Astrocyte of the cerebellum (primary cell): ENCODE measurements around the gene CAV3.

Experiments used
- DNase-seq: peaks from one replicate; pipeline ENCODE4 v3.0.0-alpha.2; 2011; ENCODE audit warnings: low read depth
- H3K4me3 ChIP-seq: 2 replicates; pipeline ENCODE4 v1.5.1; 2011; ENCODE audit warnings: mild to moderate bottlenecking, low read depth, low read length, moderate library complexity
- in situ Hi-C: cut with HindIII; loops from 2 replicates; pipeline ENCODE4 v1.10.0; 2017; ENCODE audit warnings: low sequenced_read_pairs
- TF ChIP-seq, protein P1 (sequence below): IDR thresholded peaks from 2 replicates; pipeline ENCODE4 v1.5.1; 2012; ENCODE audit warnings: low read length, low read depth, moderate library complexity, mild to moderate bottlenecking; ENCODE audit errors: missing control alignments

CAV3 gene

DNA sequence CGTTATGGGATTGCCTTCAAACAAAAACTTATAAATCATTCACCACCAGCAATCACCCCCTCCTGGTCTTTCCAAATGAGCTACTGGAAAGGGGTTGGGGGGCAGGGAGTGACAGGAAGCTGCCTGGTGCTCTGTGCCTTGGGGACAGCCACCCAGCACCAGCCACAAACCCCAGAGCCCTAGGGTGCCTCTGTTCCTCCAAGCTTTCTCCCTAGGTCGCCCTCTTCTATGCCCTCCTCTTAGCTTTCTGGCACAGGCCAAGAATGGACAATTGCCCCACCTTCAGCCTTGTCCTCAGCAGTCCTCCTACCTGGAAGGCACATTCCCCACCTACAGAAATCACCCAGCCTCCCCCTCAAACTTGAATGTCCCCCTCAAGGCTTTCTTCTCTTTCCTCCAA, 32.5 kb downstream of the CAV3 start:
- TF ChIP-seq, protein P1, sequence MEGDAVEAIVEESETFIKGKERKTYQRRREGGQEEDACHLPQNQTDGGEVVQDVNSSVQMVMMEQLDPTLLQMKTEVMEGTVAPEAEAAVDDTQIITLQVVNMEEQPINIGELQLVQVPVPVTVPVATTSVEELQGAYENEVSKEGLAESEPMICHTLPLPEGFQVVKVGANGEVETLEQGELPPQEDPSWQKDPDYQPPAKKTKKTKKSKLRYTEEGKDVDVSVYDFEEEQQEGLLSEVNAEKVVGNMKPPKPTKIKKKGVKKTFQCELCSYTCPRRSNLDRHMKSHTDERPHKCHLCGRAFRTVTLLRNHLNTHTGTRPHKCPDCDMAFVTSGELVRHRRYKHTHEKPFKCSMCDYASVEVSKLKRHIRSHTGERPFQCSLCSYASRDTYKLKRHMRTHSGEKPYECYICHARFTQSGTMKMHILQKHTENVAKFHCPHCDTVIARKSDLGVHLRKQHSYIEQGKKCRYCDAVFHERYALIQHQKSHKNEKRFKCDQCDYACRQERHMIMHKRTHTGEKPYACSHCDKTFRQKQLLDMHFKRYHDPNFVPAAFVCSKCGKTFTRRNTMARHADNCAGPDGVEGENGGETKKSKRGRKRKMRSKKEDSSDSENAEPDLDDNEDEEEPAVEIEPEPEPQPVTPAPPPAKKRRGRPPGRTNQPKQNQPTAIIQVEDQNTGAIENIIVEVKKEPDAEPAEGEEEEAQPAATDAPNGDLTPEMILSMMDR = no peak
- no peak for DNase-seq
- peak overlapping the region; percentile 4 for H3K4me3 ChIP-seq
- in situ Hi-C loops = no loop called here

DNA sequence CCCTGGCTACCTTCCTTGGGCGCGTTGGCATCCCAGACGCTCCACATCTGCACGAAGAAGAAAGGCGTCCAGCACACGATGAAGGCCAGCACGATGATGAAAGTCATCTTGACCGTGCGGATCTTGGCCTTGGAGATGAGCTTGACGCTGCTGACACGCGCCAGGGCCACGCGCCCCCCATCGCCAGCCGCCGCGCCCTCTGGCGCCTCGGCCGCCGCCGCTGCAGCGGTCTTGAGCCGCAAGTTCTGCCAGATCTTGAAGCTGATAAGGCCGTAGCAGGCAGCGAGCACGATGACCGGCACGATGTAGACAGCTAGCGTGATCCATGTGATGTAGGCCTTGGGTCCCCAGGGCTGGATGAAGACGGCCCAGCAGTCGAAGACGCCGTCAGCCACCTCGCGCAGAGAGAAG, 33.7 kb downstream of the CAV3 start:
- peak overlapping the region; percentile 57 for H3K4me3 ChIP-seq
- in situ Hi-C loops = no loop called here
- TF ChIP-seq, protein P1 = no peak
- no peak for DNase-seq

DNA sequence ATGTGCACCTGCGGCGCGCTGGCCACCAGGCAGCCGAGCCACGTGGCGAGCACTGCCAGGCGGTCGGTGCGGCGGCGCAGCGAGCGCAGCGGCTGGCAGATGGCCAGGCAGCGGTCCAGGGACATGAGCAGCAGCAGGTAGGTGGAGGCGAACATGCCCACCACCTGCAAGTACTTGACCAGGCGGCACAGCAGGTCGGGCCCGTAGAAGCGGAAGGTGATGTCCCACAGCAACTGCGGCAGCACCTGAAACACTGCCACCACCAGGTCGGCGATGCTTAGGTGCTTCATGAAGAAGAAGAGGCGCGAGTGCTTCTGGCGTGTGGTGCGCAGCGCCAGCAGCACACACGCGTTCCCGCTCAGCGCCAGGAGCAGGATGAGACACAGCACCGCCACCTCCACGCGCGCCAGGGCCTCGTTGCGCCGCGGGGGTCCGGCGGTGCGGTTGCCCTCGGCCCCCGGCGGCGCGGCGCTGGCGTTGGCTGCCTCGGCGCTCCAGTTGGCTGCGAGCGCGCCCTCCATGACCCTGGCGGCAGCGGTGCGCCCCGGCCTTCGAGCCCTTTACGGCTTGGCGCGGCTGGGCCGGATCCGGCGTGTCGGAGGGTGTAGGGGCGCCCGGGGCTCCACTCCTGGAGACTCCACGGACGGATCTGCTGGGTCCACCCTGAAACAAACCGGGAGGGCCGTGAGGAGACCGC, 34.2 kb downstream of the CAV3 start:
- peak overlapping the region; percentile 57 for H3K4me3 ChIP-seq
- no peak for DNase-seq
- TF ChIP-seq, protein P1 = peak; percentile 22
- in situ Hi-C loops = no loop called here

DNA sequence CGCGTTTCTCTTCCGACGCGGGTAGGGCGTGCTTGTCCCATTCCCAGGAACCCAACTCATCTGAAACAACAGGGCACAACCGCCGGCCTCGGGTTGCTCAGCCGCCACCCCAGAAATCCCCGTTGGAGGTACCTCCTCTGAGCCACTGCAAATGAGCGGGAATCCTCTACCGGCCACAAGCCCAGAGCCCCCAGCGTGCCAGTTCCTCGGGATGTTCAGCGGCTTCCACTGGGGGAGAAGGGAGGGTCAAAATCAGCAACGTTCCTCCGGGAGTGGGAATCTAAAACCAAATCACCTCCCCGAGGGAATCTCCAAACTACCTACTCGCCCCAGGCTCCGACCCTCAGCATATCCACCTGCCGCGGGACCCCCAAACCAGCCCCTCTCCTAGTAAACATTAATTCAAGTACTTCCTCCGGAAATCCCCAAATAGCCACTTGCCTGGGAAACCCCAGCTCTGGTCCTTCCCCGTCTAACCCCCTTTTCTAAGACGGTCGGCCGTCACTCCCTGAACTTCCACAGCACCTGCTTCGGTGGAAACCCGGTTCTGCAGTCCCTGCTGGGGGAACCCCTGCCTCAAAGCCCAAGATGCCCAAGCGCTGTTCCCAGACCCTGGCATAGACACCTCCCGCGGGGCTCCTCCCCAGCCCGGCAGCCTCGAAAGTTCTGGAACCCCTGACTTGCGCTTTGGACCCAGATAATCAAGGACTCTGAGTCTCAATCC, 34.9 kb downstream of the CAV3 start:
- peak overlapping the region; percentile 57 for H3K4me3 ChIP-seq
- DNase-seq = no peak
- in situ Hi-C loops = no loop called here
- TF ChIP-seq, protein P1 = no peak

DNA sequence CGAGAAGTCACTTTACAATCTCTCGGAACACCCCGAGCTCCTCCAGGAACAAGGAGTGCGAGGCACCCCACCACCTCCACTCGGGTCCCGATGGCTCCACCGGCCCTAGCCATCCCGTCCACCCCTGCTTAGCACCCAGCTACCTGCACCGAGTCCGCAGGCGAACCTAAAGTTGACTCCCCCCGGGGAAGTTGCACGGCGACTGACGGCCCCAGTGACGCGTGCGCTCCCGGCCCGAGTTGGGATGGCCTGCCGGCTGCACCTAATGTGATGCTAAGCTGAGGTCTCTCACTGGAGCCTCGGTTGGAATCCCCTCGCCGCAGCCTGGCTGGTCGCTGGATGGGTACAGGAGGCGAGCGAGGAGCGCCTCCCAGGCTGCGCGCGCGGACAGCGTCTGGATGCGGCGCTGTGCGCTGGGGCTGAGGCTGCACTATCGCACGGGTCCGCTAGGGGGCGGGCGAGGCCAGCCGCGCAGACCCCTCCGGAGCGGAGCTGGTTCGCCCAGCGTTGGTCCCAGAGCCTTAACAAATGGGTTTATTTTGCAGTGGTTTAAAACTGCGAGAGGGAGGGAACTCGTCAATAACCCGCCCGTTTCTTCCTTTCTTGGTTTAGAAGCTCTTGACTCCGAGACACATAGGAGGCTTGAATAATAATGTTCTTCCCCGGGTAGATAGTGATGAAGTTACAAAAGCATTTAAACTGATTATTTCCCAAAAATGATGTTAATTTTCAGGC, 35.7 kb downstream of the CAV3 start, which contains the start of gene OXTR:
OXTR (minus strand) TSS at position 526 of the 735 bp plus-strand sequence. CDS start 1,426 bp downstream, outside the sequence.
- peak within 1 kb of the TSS; percentile 57 for H3K4me3 ChIP-seq
- DNase-seq = peak; percentile 41
- TF ChIP-seq, protein P1 = peak; percentile 99
- in situ Hi-C loops = no loop called here

DNA sequence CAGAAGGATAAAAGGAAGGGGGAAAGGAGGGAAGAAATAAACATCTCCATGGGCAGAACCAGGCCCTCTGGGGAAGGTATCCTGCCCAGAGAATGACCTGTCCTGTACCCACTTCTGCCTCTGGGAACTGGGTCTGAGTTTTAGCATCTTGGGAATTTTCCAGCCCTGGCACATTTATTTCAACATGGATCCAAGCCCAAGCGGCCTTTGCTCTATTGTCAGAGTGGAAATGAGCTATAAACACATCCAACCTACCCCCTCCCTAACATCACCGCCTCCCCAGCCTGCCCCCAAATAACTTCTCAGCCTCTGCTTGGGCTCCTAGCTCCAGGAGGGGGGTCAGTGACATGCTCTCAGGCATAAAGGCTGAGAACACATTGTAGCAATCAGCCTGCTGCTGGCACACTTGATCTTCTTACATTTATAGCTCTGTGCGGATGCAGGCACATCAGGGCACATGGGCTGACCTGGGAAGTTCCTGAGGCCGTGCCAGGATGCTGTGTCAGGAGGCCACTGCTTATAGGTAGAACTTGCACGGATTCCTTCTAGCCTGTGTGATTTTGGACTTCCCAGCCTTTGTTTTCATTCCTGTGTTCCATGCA, 40.4 kb downstream of the CAV3 start:
- TF ChIP-seq, protein P1 = no peak
- no peak overlapping the region for H3K4me3 ChIP-seq
- in situ Hi-C loops = no loop called here
- DNase-seq = no peak
